Chondrocyte (in vitro differentiated cells): ENCODE measurements around the gene P2RX6. TPM values are rescaled to one million over a fixed set of nuclear protein-coding genes. Genes with fewer than 3 reads are reported as not detected.

Source experiments
- DNase-seq: peaks from one replicate; pipeline ENCODE4 v3.0.0; 2021; ENCODE audit warnings: mixed read lengths, low spot score
- H3K27ac Mint-ChIP-seq: one replicate; pipeline ENCODE4 v1.8.0; 2021; ENCODE audit warnings: mild to moderate bottlenecking, moderate library complexity, mixed read lengths; ENCODE audit not compliant: unreplicated experiment
- H3K27me3 Mint-ChIP-seq: 2 replicates; pipeline ENCODE4 v1.8.0; 2021; ENCODE audit warnings: low read depth, mixed read lengths
- H3K36me3 Mint-ChIP-seq: 2 replicates; pipeline ENCODE4 v1.8.0; 2021; ENCODE audit warnings: low read depth, mixed read lengths
- H3K4me1 Mint-ChIP-seq: 2 replicates; pipeline ENCODE4 v1.8.0; 2021; ENCODE audit warnings: low read depth, mild to moderate bottlenecking, mixed read lengths
- H3K4me3 Mint-ChIP-seq: one replicate; pipeline ENCODE4 v1.8.0; 2021; ENCODE audit warnings: mild to moderate bottlenecking, moderate library complexity, mixed read lengths; ENCODE audit not compliant: unreplicated experiment
- H3K9me3 Mint-ChIP-seq: 2 replicates; pipeline ENCODE4 v1.8.0; 2021; ENCODE audit warnings: low read depth, mixed read lengths
- total RNA-seq: library from RNA; stranded (reverse); gene quantifications from 3 replicates; pipeline ENCODE4 v1.2.1, GENCODE V29; 2021
- TF ChIP-seq, protein P1 (sequence below): fragments of 200-600 bp; sonication (generic); IDR thresholded peaks from 2 replicates; pipeline ENCODE4 v1.5.0; 2021; ENCODE audit warnings: antibody characterized with exemption, mild to moderate bottlenecking, moderate library complexity

Gene P2RX6
- total RNA-seq, 1 donor from 2014 or later, result 2.1 TPM

DNA sequence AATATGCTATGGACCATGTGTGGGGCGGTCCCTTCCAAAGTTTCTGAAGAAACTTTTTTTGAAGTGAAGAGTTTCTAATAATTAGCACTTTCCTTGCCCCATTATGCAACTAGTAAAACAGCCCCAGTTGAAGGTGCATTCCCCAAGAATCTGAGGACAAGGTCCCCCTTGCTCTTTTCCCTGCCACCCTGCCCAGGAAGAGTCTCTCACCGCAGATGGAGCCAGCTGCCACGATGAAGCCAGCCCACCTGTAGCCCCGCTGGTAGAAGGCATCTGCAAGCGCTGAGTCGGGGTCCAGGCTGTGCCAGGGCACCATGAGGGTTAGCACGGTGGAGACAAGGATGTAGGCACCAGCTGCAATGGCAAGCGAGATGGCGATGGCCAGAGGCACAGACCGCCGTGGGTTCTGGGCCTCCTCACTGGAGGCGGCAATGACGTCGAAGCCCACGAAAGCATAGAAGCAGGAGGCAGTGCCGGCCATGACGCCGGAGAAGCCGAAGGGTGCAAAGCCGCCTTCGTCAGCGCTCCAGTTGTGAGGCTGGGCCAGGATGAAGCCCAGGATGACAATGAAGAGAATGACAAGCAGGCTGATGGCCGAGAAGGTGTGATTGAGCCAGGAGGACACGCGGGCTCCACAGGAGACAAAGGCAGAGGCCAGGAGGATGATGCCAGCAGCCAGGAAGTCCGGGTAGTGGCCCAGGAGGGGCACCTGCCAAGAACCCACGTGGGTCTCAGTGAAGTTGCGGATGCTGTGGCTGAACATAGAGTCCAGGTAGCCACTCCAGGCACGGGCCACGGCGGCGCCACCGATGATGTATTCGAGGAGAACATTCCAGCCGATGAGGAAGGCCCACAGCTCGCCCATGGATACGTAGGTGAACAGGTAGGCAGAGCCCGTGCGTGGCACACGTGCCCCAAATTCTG is 15.9 kb downstream of the P2RX6 start:
- peak overlapping the region; percentile 9 for H3K4me3 Mint-ChIP-seq
- TF ChIP-seq, protein P1, sequence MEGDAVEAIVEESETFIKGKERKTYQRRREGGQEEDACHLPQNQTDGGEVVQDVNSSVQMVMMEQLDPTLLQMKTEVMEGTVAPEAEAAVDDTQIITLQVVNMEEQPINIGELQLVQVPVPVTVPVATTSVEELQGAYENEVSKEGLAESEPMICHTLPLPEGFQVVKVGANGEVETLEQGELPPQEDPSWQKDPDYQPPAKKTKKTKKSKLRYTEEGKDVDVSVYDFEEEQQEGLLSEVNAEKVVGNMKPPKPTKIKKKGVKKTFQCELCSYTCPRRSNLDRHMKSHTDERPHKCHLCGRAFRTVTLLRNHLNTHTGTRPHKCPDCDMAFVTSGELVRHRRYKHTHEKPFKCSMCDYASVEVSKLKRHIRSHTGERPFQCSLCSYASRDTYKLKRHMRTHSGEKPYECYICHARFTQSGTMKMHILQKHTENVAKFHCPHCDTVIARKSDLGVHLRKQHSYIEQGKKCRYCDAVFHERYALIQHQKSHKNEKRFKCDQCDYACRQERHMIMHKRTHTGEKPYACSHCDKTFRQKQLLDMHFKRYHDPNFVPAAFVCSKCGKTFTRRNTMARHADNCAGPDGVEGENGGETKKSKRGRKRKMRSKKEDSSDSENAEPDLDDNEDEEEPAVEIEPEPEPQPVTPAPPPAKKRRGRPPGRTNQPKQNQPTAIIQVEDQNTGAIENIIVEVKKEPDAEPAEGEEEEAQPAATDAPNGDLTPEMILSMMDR, result no peak
- no peaks in the 10 kb centered on the region for H3K27me3 Mint-ChIP-seq
- no peaks in the 10 kb centered on the region for H3K36me3 Mint-ChIP-seq
- no peak for DNase-seq
- H3K27ac Mint-ChIP-seq, result no peak overlapping the region
- H3K9me3 Mint-ChIP-seq, result no peaks in the 10 kb centered on the region
- peaks cover 16% of the 10 kb centered on the region for H3K4me1 Mint-ChIP-seq

DNA sequence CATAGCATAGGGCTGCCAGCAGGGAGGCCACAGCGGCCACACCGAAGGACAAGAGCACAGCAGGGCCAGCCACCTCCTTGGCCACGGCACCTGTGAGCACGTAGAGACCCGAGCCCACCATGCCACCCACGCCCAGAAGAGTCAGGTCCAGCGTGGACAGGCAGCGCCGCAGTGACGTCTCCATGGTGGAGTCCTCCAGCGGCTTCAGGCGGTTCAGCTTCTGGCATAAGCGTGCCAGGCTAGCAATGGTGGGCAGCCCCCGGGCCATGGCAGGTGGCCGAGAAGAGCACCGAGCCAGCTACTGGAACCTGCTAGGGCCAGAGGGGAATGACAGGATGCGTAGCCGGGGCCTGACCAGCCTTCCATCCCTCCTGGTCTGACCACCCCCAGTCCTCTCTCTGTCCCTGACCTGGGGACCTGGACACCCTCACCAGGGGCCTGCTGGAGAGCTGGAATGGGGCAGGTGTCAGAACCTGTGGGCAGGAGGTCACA is 16.6 kb downstream of the P2RX6 start:
- no peak for DNase-seq
- Mint-ChIP-seq H3K4me1 (peaks cover 16% of the 10 kb centered on the region), H3K27me3 (no peaks in the 10 kb centered on the region), H3K4me3 (peak overlapping the region; percentile 9), H3K27ac (no peak overlapping the region), H3K36me3 (no peaks in the 10 kb centered on the region), H3K9me3 (no peaks in the 10 kb centered on the region)
- TF ChIP-seq, protein P1, result no peak

DNA sequence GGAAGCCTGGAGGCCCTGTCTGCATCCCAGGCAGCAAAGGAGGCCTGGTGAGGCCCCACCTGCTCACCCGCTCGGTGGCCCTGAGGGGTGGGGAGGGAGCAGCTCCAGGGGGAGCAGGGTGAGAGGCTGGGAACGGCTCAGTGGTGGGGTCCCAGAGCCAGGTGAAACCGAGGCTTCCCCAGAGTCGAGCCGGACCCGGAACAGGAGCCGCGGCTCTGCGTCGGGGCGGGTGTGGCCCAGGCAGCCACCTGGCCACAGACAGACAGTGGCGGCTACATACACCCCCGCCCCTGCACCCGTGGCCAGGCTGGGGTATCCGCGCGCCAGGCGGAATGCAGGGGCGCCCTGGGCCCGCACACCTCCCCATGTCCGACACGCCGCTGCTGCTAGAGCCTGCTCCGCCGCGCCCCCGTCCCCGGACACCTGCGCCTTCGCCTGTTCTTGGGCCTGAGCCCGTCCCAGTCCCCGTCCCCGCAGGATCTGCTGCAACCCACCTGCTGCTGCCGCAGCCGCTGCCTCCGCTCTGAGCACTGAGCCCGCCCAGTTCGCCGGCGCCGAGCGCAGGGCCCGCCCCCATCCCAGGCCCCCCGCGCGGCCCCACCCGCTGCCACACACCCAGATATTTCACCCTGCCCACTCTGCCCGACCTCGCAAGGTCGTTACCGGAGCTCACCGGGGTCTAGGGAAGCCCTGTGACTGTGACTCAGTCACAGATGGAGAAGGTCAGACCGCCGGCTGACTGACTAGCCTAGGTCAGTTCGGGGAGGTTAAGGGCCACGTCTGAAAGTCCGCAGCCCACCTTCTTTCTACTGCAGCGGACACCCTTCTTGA is 17.3 kb downstream of the P2RX6 start, which contains the start of gene SLC7A4:
Gene SLC7A4, minus strand, starts transcription at position 525 of the 831 bp plus-strand sequence. CDS start 749 bp downstream, outside the sequence.
- H3K36me3 Mint-ChIP-seq, result no peaks in the 10 kb centered on the region
- TF ChIP-seq, protein P1, result no peak
- H3K4me3 Mint-ChIP-seq, result peak within 1 kb of the TSS; percentile 33
- no peaks in the 10 kb centered on the region for H3K27me3 Mint-ChIP-seq
- no peak for DNase-seq
- no peak within 1 kb of the TSS for H3K27ac Mint-ChIP-seq
- H3K4me1 Mint-ChIP-seq, result peaks cover 13% of the 10 kb centered on the region
- no peaks in the 10 kb centered on the region for H3K9me3 Mint-ChIP-seq

DNA sequence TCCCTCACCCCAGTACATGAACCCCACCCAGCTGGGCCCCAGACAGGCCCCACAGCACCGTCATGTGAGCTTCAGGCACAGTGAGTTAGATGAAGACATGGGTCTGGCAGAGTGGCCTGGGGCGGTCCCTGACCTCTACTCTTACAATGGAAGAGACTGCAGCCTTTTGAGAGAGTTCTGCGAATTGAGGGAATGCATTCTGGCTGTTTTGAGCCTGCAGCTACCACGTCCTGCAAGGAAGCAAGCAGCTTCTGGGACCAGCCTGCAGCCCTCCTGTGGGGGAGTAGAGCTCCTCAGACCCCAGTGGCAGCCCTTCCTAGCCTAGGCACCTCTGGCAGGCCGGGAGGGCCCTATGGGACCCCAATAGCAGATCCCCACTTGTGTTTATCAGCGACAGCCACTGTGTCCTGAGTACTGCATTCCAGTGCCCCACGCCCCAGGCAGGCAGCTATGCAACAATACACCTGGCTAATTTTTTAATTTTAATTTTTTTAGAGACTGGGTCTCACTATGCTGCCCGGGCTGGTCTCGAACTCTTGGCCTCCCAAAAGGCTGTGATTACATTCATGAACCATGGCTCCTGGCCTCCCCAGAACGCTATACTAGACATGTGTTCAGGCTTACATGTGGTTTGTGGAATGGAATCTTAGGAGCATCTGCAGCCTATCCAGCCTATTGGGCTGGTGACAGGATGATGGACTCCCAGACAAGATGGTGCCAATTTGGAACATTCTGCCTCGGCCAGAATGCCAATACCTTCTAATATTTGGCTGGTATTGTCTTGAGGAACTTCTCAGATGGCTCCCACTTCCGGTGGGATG is 18.1 kb downstream of the P2RX6 start:
- H3K4me1 Mint-ChIP-seq, result peaks cover 15% of the 10 kb centered on the region
- H3K4me3 Mint-ChIP-seq, result no peak overlapping the region
- no peak overlapping the region for H3K27ac Mint-ChIP-seq
- no peaks in the 10 kb centered on the region for H3K27me3 Mint-ChIP-seq
- no peaks in the 10 kb centered on the region for H3K36me3 Mint-ChIP-seq
- no peaks in the 10 kb centered on the region for H3K9me3 Mint-ChIP-seq
- TF ChIP-seq, protein P1, result no peak
- DNase-seq, result no peak
